Measurements from ENCODE around the gene PRDM16. TPM values are rescaled to one million over a fixed set of nuclear protein-coding genes. Genes with fewer than 3 reads are reported as not detected.

PRDM16 gene
- total RNA-seq, 2 donors from 2014 or later = 0.79 to 6.1 TPM

GRCh38 chr1:3381901-3382300 is 312.9 kb downstream of the PRDM16 start:
- TF ChIP-seq CTCF (IDR thresholded peaks at IDR 0.05) = no peak
- Histone ChIP-seq H3K36me3 (no peaks in the 10 kb centered on the region), H3K27me3 (no peaks in the 10 kb centered on the region), H3K9me3 (no peaks in the 10 kb centered on the region), H3K4me1 (no peaks in the 10 kb centered on the region), H3K9ac (ENCODE audit: low read depth in 2 of 2, low read length in 2 of 2) (no peak overlapping the region), H3K27ac (no peak overlapping the region), H3K4me3 (no peak overlapping the region)
- intact Hi-C loops (cut with DNase I) = no loop called here
- DNase-seq = no peak

GRCh38 chr1:3382326-3383057 is 313.5 kb downstream of the PRDM16 start:
- Histone ChIP-seq H3K27ac (no peak overlapping the region), H3K4me1 (no peaks in the 10 kb centered on the region), H3K27me3 (no peaks in the 10 kb centered on the region), H3K9ac (ENCODE audit: low read depth in 2 of 2, low read length in 2 of 2) (no peak overlapping the region), H3K9me3 (no peaks in the 10 kb centered on the region), H3K36me3 (no peaks in the 10 kb centered on the region), H3K4me3 (no peak overlapping the region)
- no peak for DNase-seq
- intact Hi-C loops (cut with DNase I) = no loop called here
- no peak for TF ChIP-seq CTCF (IDR thresholded peaks at IDR 0.05)

GRCh38 chr1:3383679-3384078 is 314.7 kb downstream of the PRDM16 start:
- intact Hi-C loops (cut with DNase I) = no loop called here
- Histone ChIP-seq H3K9ac (ENCODE audit: low read depth in 2 of 2, low read length in 2 of 2) (no peak overlapping the region), H3K9me3 (no peaks in the 10 kb centered on the region), H3K27me3 (no peaks in the 10 kb centered on the region), H3K4me3 (no peak overlapping the region), H3K36me3 (no peaks in the 10 kb centered on the region), H3K4me1 (no peaks in the 10 kb centered on the region), H3K27ac (no peak overlapping the region)
- no peak for DNase-seq
- TF ChIP-seq CTCF (IDR thresholded peaks at IDR 0.05) = no peak

- Histone ChIP-seq H3K27ac (no peak overlapping the region), H3K4me1 (no peaks in the 10 kb centered on the region), H3K27me3 (no peaks in the 10 kb centered on the region), H3K9ac (ENCODE audit: low read depth in 2 of 2, low read length in 2 of 2) (no peak overlapping the region), H3K4me3 (no peak overlapping the region), H3K9me3 (no peaks in the 10 kb centered on the region), H3K36me3 (no peaks in the 10 kb centered on the region)
- no peak for DNase-seq
- intact Hi-C loops (cut with DNase I) = no loop called here
- no peak for TF ChIP-seq CTCF (IDR thresholded peaks at IDR 0.05)
Observed at GRCh38 chr1:3384407-3384806, 315.4 kb downstream of the PRDM16 start.

- no peak overlapping the region for H3K9ac ChIP-seq (ENCODE audit: low read depth in 2 of 2, low read length in 2 of 2)
- H3K4me3 ChIP-seq = no peak overlapping the region
- no peaks in the 10 kb centered on the region for H3K36me3 ChIP-seq
- no peaks in the 10 kb centered on the region for H3K27me3 ChIP-seq
- no peak for TF ChIP-seq CTCF (IDR thresholded peaks at IDR 0.05)
- H3K9me3 ChIP-seq = no peaks in the 10 kb centered on the region
- H3K4me1 ChIP-seq = no peaks in the 10 kb centered on the region
- DNase-seq = no peak
- intact Hi-C loops (cut with DNase I) = no loop called here
- H3K27ac ChIP-seq = no peak overlapping the region
Observed at GRCh38 chr1:3386205-3387002, 317.4 kb downstream of the PRDM16 start.

All from colonic mucosa (tissue), 4 donors.